MM.1S (cell line): ENCODE results near the gene CEL.

Source experiments
- DNase-seq: peaks from one replicate; pipeline ENCODE4 v3.0.0-alpha.2; 2015
- H2AFZ ChIP-seq: fragments of 300-600 bp; sonication (generic); 2 replicates; pipeline ENCODE4 v1.6.0; 2016; ENCODE audit warnings: antibody characterized with exemption, low read length
- H3F3A ChIP-seq: fragments of 300-600 bp; sonication (generic); 2 replicates; pipeline ENCODE4 v1.6.1; 2016; ENCODE audit warnings: mild to moderate bottlenecking, antibody characterized with exemption, low read length, moderate library complexity, mixed read lengths; ENCODE audit not compliant: insufficient read depth
- H3K27ac ChIP-seq: fragments of 300-600 bp; sonication (generic); 2 replicates; pipeline ENCODE4 v1.5.1; 2016; ENCODE audit warnings: mild to moderate bottlenecking, low read length
- H3K27me3 ChIP-seq: fragments of 300-600 bp; sonication (generic); replicated peaks from 2 replicates; pipeline ENCODE4 v1.6.0; 2016; ENCODE audit warnings: low read length; ENCODE audit not compliant: insufficient read depth
- H3K36me3 ChIP-seq: fragments of 300-600 bp; sonication (generic); replicated peaks from 2 replicates; pipeline ENCODE4 v1.6.1; 2016; ENCODE audit warnings: mild to moderate bottlenecking, low read length, mixed read lengths; ENCODE audit not compliant: insufficient read depth
- H3K4me1 ChIP-seq: fragments of 300-600 bp; sonication (generic); 2 replicates; pipeline ENCODE4 v1.6.1; 2016; ENCODE audit warnings: low read length, mixed read lengths
- H3K4me2 ChIP-seq: fragments of 300-600 bp; sonication (generic); 2 replicates; pipeline ENCODE4 v1.6.0; 2016; ENCODE audit warnings: low read depth, low read length
- H3K4me3 ChIP-seq: fragments of 300-600 bp; sonication (generic); 2 replicates; pipeline ENCODE4 v1.5.1; 2016; ENCODE audit warnings: low read length, mixed read lengths
- H3K79me2 ChIP-seq: fragments of 300-600 bp; sonication (generic); 2 replicates; pipeline ENCODE4 v1.6.1; 2016; ENCODE audit warnings: mixed run types, low read length, mixed read lengths
- H3K9ac ChIP-seq: fragments of 300-600 bp; sonication (generic); 2 replicates; pipeline ENCODE4 v1.6.1; 2016; ENCODE audit warnings: low read length, mixed read lengths
- H3K9me2 ChIP-seq: fragments of 300-600 bp; sonication (generic); replicated peaks from 2 replicates; pipeline ENCODE4 v1.6.1; 2016; ENCODE audit warnings: mild to moderate bottlenecking, low read length, mixed read lengths; ENCODE audit not compliant: insufficient read depth
- H3K9me3 ChIP-seq: fragments of 300-600 bp; sonication (generic); replicated peaks from 2 replicates; pipeline ENCODE4 v1.6.1; 2016; ENCODE audit warnings: mild to moderate bottlenecking, low read length, mixed read lengths; ENCODE audit not compliant: insufficient read depth
- H4K20me1 ChIP-seq: fragments of 300-600 bp; sonication (generic); 2 replicates; pipeline ENCODE4 v1.6.1; 2016; ENCODE audit warnings: mild to moderate bottlenecking, low read length, moderate library complexity, mixed read lengths; ENCODE audit not compliant: insufficient read depth
- EZH2 ChIP-seq: fragments of 300-600 bp; sonication (generic); optimal IDR thresholded peaks from 2 replicates; pipeline ENCODE3; 2017; ENCODE audit warnings: low read depth, mild to moderate bottlenecking, antibody characterized with exemption, low read length, mixed read lengths
- EZH2phosphoT487 ChIP-seq: fragments of 300-600 bp; sonication (generic); IDR thresholded peaks from 2 replicates; pipeline ENCODE4 v1.6.1; 2018; ENCODE audit warnings: antibody characterized with exemption, low read length
- TF ChIP-seq, protein P1 (sequence below): fragments of 300-600 bp; sonication (generic); IDR thresholded peaks from 2 replicates; pipeline ENCODE4 v1.5.1; 2016; ENCODE audit warnings: antibody characterized with exemption, low read length, mixed read lengths

Gene CEL

DNA sequence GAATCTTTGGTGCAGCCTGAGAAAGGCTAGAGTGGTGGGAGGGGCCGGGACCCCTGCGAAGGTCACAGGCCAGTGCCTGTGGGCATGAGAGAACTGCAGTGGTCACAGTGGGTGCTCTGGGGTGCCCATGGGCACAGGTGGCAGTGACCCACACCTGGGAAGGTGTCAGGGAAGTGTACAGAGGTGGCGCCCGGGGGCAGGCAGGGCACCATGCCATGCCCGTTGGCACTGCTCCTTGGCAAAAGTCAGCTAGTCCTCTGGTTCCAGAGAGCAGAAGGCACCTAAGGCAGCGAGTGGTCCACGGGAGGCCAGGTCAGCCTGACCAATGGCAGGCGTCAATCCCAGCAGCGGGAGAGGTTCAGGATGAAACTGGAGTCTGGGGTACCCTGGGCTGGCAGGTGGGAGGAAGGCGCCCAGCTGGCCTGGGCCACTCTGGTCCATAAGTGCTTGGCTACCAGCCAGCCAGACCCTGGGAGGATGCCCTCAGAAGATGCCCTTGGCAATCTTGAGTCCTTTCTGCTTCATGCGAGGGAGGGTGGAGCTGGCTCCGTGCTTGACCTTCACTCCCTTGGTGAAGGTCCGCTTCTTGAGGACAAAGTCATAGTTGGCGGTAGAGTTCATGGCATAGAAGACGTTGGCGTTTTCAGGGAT lies 36.4 kb downstream of the CEL start:
- Histone ChIP-seq H3K27me3 (no peaks in the 10 kb centered on the region), H3K9ac (no peak overlapping the region), H3K4me1 (no peaks in the 10 kb centered on the region), H3K9me3 (no peaks in the 10 kb centered on the region), H2AFZ (no peak overlapping the region), H3K36me3 (no peaks in the 10 kb centered on the region; the same call in 1 of the 2 replicates), H4K20me1 (no peaks in the 10 kb centered on the region), H3F3A (no peaks in the 10 kb centered on the region), H3K4me2 (no peak overlapping the region), H3K79me2 (no peaks in the 10 kb centered on the region), H3K9me2 (no peaks in the 10 kb centered on the region), H3K27ac (no peak overlapping the region), H3K4me3 (no peak overlapping the region)
- no peak for TF ChIP-seq EZH2phosphoT487
- no peak for TF ChIP-seq EZH2
- TF ChIP-seq, protein P1, sequence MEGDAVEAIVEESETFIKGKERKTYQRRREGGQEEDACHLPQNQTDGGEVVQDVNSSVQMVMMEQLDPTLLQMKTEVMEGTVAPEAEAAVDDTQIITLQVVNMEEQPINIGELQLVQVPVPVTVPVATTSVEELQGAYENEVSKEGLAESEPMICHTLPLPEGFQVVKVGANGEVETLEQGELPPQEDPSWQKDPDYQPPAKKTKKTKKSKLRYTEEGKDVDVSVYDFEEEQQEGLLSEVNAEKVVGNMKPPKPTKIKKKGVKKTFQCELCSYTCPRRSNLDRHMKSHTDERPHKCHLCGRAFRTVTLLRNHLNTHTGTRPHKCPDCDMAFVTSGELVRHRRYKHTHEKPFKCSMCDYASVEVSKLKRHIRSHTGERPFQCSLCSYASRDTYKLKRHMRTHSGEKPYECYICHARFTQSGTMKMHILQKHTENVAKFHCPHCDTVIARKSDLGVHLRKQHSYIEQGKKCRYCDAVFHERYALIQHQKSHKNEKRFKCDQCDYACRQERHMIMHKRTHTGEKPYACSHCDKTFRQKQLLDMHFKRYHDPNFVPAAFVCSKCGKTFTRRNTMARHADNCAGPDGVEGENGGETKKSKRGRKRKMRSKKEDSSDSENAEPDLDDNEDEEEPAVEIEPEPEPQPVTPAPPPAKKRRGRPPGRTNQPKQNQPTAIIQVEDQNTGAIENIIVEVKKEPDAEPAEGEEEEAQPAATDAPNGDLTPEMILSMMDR = no peak
- DNase-seq = no peak

DNA sequence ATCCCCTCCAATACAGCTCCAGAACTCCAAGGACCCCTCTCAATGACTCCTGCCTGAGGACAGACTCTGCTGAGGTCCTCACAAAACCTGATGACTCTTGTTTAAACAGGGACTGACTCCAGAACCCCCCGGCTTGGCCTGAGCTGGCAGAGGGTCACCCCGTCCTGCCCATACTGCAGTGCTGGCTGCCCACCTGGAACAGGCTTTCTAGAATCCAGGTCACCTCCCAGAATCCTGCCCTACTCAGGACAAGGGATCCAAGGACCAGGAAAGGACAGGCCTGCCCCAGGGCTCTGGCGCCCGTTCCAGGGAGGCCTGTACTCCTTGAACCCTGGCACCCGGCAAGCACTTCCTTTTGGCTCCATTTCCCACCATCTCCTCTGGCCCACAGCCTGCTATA lies 37.1 kb downstream of the CEL start:
- no peaks in the 10 kb centered on the region for H3K9me2 ChIP-seq
- H3K79me2 ChIP-seq = no peaks in the 10 kb centered on the region
- H3K36me3 ChIP-seq = no peaks in the 10 kb centered on the region; the same call in 1 of the 2 replicates
- H3K4me1 ChIP-seq = no peaks in the 10 kb centered on the region
- no peaks in the 10 kb centered on the region for H3F3A ChIP-seq
- H3K9ac ChIP-seq = no peak overlapping the region
- H2AFZ ChIP-seq = no peak overlapping the region
- H3K27me3 ChIP-seq = no peaks in the 10 kb centered on the region
- H3K27ac ChIP-seq = no peak overlapping the region
- H4K20me1 ChIP-seq = no peaks in the 10 kb centered on the region
- H3K4me2 ChIP-seq = no peak overlapping the region
- H3K4me3 ChIP-seq = no peak overlapping the region
- no peaks in the 10 kb centered on the region for H3K9me3 ChIP-seq
- no peak for DNase-seq
- TF ChIP-seq EZH2phosphoT487 = no peak
- TF ChIP-seq, protein P1 = no peak
- no peak for TF ChIP-seq EZH2

DNA sequence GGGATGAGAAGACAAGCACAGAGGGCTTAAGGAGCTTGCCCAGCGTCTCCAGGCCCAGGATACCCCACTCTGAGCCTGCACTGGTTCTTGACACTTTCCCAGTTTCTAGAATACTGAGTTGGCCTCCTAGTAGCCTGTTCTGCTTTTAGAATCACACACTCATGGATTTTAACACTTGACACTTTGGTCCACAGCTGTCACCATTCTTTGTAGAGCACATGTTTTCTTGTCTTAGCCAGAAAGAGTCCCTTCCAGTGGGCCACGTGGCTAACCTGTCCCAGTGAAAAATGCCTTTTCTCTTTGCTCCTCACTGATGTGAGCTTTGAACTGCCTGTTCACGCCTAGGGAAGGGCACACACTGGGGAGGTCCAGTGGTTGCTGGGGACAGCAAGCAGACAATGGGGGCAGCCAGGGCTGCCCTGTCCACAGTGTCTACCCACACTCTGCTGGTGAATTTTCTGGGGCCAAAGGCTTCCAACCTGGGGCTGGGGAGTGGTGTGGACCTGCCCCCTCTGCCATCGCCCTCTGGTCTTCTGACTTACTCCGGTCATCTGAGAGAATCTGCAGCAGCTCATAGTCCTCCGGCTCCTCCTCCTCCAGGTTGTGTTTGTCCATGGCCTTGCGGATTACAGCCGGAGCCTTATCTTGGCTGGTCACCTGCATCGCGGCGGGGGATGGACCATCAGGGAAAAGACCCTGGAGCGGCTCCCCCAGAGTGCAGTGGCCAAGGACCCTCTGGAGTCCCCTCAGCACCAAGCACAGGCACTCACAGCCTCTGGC lies 38.1 kb downstream of the CEL start:
- H3K27me3 ChIP-seq = no peaks in the 10 kb centered on the region
- H4K20me1 ChIP-seq = no peaks in the 10 kb centered on the region
- H3K79me2 ChIP-seq = no peaks in the 10 kb centered on the region
- no peak overlapping the region for H3K4me3 ChIP-seq
- no peaks in the 10 kb centered on the region; the same call in 1 of the 2 replicates for H3K36me3 ChIP-seq
- TF ChIP-seq EZH2 (no peak), EZH2phosphoT487 (no peak)
- TF ChIP-seq, protein P1 = no peak
- H3F3A ChIP-seq = no peaks in the 10 kb centered on the region
- H3K4me1 ChIP-seq = no peaks in the 10 kb centered on the region
- no peaks in the 10 kb centered on the region for H3K9me3 ChIP-seq
- H3K27ac ChIP-seq = no peak overlapping the region
- H3K9me2 ChIP-seq = no peaks in the 10 kb centered on the region
- no peak for DNase-seq
- no peak overlapping the region for H3K4me2 ChIP-seq
- no peak overlapping the region for H2AFZ ChIP-seq
- no peak overlapping the region for H3K9ac ChIP-seq
